ACC112 (cell line): ENCODE results near the gene NTN1.

Source experiments
- H2AFZ ChIP-seq: fragments of 200-600 bp; sonication (generic); one replicate; pipeline ENCODE4 v1.6.0; 2017; ENCODE audit warnings: antibody characterized with exemption, low read length; ENCODE audit not compliant: unreplicated experiment
- H3K27ac ChIP-seq: fragments of 200-600 bp; sonication (generic); 2 replicates; pipeline ENCODE4 v1.5.1; 2014; ENCODE audit warnings: low read depth, mild to moderate bottlenecking, antibody characterized with exemption, low read length, moderate library complexity
- H3K27me3 ChIP-seq: fragments of 200-600 bp; sonication (generic); 2 replicates; pipeline ENCODE4 v1.6.1; 2014; ENCODE audit warnings: mild to moderate bottlenecking, antibody characterized with exemption, low read length, moderate library complexity, mixed read lengths; ENCODE audit not compliant: insufficient read depth
- H3K36me3 ChIP-seq: fragments of 200-600 bp; sonication (generic); 2 replicates; pipeline ENCODE4 v1.6.1; 2016; ENCODE audit warnings: mild to moderate bottlenecking, antibody characterized with exemption, low read length, moderate library complexity, mixed read lengths; ENCODE audit not compliant: insufficient read depth
- H3K4me1 ChIP-seq: fragments of 200-600 bp; sonication (generic); one replicate; pipeline ENCODE4 v1.6.1; 2016; ENCODE audit warnings: low read length, mixed read lengths; ENCODE audit not compliant: insufficient read depth, unreplicated experiment, control insufficient read depth
- H3K4me3 ChIP-seq: fragments of 200-600 bp; sonication (generic); 2 replicates; pipeline ENCODE4 v1.5.1; 2014; ENCODE audit warnings: mild to moderate bottlenecking, low read depth, low read length
- H3K79me2 ChIP-seq: fragments of 200-600 bp; sonication (generic); one replicate; pipeline ENCODE4 v1.6.0; 2016; ENCODE audit warnings: low read length; ENCODE audit not compliant: control insufficient read depth, unreplicated experiment, insufficient read depth

The NTN1 gene

DNA sequence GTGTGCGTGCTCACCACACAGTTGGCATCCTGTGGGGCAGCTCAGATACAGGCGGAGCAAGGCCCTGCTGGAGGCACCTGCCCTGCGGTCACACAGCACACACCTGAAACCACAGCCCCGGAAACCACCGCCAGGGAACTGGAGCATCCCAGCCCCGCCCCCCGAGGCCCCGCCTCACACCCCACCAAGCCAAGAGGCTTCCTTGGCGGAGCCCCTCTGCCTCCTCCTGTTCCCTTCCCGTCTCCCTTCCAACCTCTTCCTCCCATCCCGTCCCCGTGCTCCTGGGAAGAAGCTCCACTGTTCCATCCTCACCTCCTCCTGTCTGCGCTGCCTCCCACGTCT lies 205.5 kb downstream of the NTN1 start:
- no peaks in the 10 kb centered on the region for H3K36me3 ChIP-seq
- H3K79me2 ChIP-seq: no peaks in the 10 kb centered on the region
- no peaks in the 10 kb centered on the region for H3K4me1 ChIP-seq
- H2AFZ ChIP-seq: no peak overlapping the region
- H3K27ac ChIP-seq: no peak overlapping the region
- H3K4me3 ChIP-seq: no peak overlapping the region
- no peaks in the 10 kb centered on the region for H3K27me3 ChIP-seq

DNA sequence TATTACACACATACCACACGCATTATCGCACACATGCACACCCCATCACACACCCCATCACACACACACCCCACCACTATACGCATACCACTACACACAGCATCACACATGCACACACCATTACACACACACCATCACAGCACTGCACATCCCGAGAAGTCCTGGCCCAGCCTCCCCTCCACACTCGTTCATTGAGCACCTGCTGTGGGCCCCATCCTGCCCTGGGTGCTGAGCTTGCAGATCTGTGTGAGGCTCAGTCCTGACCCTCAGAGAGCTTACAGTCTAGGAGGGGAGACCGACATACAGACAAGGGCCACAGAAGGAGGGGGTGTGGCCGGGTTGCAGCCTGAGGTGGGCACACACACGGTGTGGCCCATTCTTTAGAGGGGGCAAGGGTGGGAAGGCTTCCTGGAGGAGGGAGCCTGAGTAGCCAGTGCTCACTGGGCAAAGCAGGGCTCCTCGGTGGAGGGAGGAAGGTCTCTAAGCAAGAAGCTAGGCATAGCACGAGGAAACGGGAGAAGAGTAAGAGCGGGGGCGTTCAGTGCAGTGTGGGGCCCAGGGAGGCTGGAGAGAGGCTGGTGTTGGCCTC lies 206.6 kb downstream of the NTN1 start:
- Histone ChIP-seq H2AFZ (no peak overlapping the region), H3K79me2 (no peaks in the 10 kb centered on the region), H3K4me1 (no peaks in the 10 kb centered on the region), H3K27me3 (no peaks in the 10 kb centered on the region), H3K4me3 (no peak overlapping the region), H3K27ac (no peak overlapping the region), H3K36me3 (no peaks in the 10 kb centered on the region)

DNA sequence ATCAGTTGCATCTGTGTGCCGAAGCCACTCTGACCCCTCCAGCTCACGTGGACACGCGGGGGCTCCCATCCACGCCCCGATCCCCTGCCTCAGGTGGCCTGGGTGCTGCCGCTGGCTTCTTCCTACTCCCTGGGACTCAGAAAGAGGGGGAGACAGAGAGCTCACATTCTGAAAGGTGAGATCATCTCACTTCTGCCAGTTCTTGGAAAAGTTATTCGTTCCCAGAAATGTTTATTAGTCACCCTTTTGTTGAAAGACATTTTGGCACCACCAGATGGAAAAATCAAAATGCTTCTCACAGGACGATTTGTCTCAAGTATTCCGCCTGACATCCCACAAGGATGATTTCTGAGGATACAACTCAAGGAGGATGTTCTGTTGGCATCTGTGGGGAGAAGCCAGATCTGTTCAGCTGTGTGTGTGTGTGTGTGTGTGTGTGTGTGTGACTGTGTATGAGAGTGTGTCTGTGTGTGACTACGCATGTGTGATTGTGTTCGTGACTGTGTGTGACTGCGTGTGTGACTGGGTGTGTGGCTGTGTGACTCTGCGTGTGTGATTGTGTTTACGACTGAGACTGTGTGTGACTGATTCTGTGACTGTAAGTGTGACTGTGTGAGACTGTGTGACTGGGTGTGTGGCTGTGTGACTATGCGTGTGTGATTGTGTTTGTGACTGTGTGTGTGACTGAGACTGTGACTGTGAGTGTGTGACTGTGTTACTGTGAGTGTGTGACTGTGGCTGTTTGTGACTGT lies 207.3 kb downstream of the NTN1 start:
- no peaks in the 10 kb centered on the region for H3K79me2 ChIP-seq
- H3K27me3 ChIP-seq: no peaks in the 10 kb centered on the region
- no peaks in the 10 kb centered on the region for H3K36me3 ChIP-seq
- no peak overlapping the region for H3K27ac ChIP-seq
- no peaks in the 10 kb centered on the region for H3K4me1 ChIP-seq
- no peak overlapping the region for H2AFZ ChIP-seq
- H3K4me3 ChIP-seq: no peak overlapping the region

DNA sequence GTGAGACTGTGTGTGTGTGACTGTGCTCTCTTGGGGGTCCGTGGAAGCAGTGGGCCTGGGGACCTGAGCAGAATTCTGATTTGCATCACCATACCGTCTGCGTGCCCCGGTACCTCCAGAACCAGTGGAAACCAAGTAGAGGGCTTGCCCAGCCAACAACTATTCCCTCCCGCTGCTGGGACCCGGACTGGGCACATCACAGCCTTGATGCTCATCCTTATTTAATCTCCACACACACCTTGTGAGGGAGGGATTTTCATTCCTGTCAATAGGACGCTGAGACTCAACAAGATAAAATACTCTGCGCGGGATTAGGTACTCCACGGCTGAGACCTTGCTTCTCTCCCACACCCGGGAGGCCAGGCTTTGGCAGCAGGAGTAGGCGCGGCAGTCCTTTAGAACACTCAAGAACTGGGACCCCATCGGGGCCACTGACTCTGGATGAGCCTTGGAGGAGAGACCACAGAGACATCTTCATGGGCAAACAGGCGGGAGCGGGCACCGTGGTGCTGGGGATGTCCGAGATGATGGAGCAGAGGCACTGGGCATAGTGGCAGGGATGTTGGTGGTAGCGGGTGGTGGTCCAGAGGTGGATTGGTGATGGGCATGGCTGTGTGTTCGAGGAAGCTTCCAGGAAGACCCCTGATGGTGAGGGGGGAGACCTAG lies 208.0 kb downstream of the NTN1 start:
- H3K27ac ChIP-seq: no peak overlapping the region
- no peak overlapping the region for H2AFZ ChIP-seq
- no peak overlapping the region for H3K4me3 ChIP-seq
- no peaks in the 10 kb centered on the region for H3K27me3 ChIP-seq
- H3K79me2 ChIP-seq: no peaks in the 10 kb centered on the region
- H3K4me1 ChIP-seq: no peaks in the 10 kb centered on the region
- H3K36me3 ChIP-seq: no peaks in the 10 kb centered on the region

GRCh38 chr17:9229826-9230201 lies 208.5 kb downstream of the NTN1 start:
- Histone ChIP-seq H3K27ac (no peak overlapping the region), H3K27me3 (no peaks in the 10 kb centered on the region), H2AFZ (no peak overlapping the region), H3K79me2 (no peaks in the 10 kb centered on the region), H3K4me3 (no peak overlapping the region), H3K4me1 (no peaks in the 10 kb centered on the region), H3K36me3 (no peaks in the 10 kb centered on the region)

- Histone ChIP-seq H3K4me3 (no peak overlapping the region), H3K79me2 (no peaks in the 10 kb centered on the region), H3K27me3 (no peaks in the 10 kb centered on the region), H3K4me1 (no peaks in the 10 kb centered on the region), H2AFZ (no peak overlapping the region), H3K27ac (no peak overlapping the region), H3K36me3 (no peaks in the 10 kb centered on the region)
These were observed 209.0 kb downstream of the NTN1 start for GRCh38 chr17:9230346-9230745.

- H3K79me2 ChIP-seq: no peaks in the 10 kb centered on the region
- no peaks in the 10 kb centered on the region for H3K36me3 ChIP-seq
- no peak overlapping the region for H3K27ac ChIP-seq
- no peak overlapping the region for H3K4me3 ChIP-seq
- H3K4me1 ChIP-seq: no peaks in the 10 kb centered on the region
- H2AFZ ChIP-seq: no peak overlapping the region
- no peaks in the 10 kb centered on the region for H3K27me3 ChIP-seq
These were observed 209.6 kb downstream of the NTN1 start for GRCh38 chr17:9230861-9231260.

DNA sequence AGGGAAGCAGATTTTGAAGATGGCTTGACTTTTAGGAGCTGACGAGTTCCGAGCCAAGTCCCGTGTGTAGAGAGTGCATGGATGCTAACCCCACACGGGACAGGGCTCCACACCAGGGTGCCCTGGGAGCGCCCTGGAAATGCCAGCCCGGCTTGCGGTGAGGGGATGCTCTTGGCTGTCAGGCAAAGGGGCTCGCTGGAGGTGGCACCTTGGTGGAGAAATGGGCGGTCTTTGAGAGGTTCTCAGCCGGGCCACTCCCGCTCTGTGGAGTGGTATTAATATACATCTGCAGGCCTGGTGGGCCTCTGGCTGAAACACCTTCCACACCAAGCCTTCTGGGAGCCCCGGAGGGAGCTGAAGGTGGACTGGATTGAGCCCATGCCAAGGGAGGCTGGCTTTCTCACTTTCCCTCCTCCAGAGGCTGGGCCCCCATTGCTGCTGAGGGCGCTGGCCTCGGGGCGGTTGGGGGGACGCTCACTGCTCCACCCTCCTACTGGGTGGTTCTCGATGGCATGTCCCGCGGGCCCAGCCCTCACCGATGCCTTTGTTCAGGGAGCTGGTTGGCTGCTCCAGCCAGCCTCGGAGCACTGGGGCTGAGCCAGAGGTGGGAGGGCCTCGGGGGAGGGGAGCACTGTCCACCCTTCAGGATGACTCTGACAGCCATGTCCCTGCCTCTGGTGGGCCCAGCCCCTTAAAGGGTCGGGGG lies 210.3 kb downstream of the NTN1 start:
- no peaks in the 10 kb centered on the region for H3K79me2 ChIP-seq
- no peaks in the 10 kb centered on the region for H3K36me3 ChIP-seq
- no peak overlapping the region for H3K27ac ChIP-seq
- no peaks in the 10 kb centered on the region for H3K27me3 ChIP-seq
- no peak overlapping the region for H2AFZ ChIP-seq
- H3K4me1 ChIP-seq: no peaks in the 10 kb centered on the region
- H3K4me3 ChIP-seq: no peak overlapping the region

DNA sequence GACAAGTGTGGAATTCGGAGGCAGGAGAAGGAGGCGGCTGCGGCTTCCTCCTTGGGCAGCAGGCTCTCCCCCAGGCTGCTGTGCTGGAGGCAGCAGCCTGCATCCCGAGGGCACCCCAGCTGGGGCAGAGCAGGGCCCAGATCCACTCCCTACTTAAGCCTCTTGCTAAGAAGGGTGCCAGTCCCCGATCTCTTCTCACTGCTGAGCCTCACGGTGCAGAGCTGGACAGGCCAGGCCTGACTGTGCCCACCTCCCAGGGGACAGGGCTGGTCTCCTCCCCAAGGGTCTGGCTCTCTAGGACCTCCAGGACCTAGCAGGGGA lies 210.8 kb downstream of the NTN1 start:
- Histone ChIP-seq H3K79me2 (no peaks in the 10 kb centered on the region), H3K27me3 (no peaks in the 10 kb centered on the region), H2AFZ (no peak overlapping the region), H3K4me3 (no peak overlapping the region), H3K27ac (no peak overlapping the region), H3K36me3 (no peaks in the 10 kb centered on the region), H3K4me1 (no peaks in the 10 kb centered on the region)

DNA sequence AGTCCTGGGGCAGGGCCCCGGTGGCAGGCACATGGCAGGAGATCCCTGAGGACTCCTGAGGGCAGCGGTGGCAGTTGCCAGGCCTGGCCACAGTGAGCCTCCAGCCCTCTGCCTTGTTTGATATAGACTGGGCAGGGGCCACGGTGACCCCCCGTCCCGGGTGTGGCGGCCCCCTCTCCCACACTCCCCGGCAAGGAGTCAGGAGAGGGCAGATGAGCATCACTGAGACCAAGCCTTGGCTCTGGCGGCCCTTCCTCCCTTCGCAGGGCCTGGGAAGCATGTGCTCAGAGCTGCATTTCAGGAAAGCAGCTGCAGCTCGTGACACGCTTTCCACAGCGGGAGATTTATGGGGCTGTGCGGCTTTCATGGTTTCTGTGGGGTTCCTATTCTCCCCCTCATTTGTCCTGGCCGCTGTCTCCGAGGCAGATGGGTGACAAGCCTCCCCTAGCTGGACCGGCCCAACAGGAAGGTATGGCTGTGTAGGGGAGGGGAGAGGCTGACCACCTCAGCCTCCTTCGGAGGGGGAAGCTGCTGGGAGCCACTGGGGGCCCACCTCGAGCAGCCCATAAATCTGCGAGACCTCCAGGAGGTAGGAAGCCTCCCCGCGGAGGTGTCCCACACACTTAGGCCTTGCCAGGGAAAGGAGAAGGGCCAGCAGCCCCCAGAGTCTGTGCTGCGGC lies 211.4 kb downstream of the NTN1 start:
- H3K4me1 ChIP-seq: no peaks in the 10 kb centered on the region
- H3K27me3 ChIP-seq: no peaks in the 10 kb centered on the region
- H3K27ac ChIP-seq: no peak overlapping the region
- H3K79me2 ChIP-seq: no peaks in the 10 kb centered on the region
- no peak overlapping the region for H2AFZ ChIP-seq
- no peak overlapping the region for H3K4me3 ChIP-seq
- no peaks in the 10 kb centered on the region for H3K36me3 ChIP-seq
